ENCODE data around the gene A4GALT.

A4GALT gene

GRCh38 chr22:42648017-42648367 lies 72.7 kb downstream of the A4GALT start:
- Histone ChIP-seq H3K9me3 (ENCODE audit: control insufficient read depth, insufficient read depth, low read length) (no peaks in the 10 kb centered on the region), H3K36me3 (ENCODE audit: insufficient read depth, low read length) (no peaks in the 10 kb centered on the region), H3K9ac (ENCODE audit: low read depth, low read length) (no peak overlapping the region; the same call in 1 of the 2 replicates), H3K4me1 (ENCODE audit: insufficient read depth, low read length) (peaks cover 19% of the 10 kb centered on the region)

GRCh38 chr22:42646569-42647525 lies 73.8 kb downstream of the A4GALT start:
- Histone ChIP-seq H3K36me3 (ENCODE audit: insufficient read depth, low read length) (no peaks in the 10 kb centered on the region), H3K4me1 (ENCODE audit: insufficient read depth, low read length) (peaks cover 19% of the 10 kb centered on the region), H3K9ac (ENCODE audit: low read depth, low read length) (no peak overlapping the region), H3K9me3 (ENCODE audit: control insufficient read depth, insufficient read depth, low read length) (no peaks in the 10 kb centered on the region)

DNA sequence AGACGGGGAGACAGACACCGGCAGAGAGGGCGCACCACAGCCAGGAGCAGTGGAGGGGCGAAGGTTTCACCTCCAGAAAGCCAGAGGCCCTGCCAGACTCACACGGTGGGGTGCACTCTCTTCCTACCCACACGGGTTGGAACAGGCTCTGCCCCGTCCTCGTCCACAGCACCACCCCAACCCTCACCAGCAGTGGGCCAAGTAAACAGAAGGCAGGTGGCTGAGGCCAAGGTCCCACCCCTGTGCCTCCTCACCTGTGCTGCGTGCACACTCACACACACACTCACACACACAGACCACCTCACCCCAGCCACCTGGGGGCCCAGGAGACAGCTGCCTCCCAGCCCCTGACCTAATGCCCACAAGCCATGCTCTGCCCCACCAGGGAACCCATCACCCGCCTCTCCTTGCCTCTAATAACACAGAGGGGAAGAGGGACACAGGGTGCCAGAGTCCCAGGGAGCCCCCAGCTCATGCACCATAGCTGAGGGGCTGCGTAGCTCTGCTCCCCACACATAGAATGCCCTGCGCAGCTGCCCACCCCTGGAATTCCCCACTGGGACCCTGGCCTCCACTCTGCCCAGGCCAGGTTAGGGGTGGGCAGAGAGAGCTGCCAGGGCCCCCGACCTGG lies 74.6 kb downstream of the A4GALT start:
- H3K4me1 ChIP-seq (ENCODE audit: insufficient read depth, low read length), result peaks cover 19% of the 10 kb centered on the region
- H3K36me3 ChIP-seq (ENCODE audit: insufficient read depth, low read length), result no peaks in the 10 kb centered on the region
- H3K9ac ChIP-seq (ENCODE audit: low read depth, low read length), result no peak overlapping the region
- no peaks in the 10 kb centered on the region for H3K9me3 ChIP-seq (ENCODE audit: control insufficient read depth, insufficient read depth, low read length)

DNA sequence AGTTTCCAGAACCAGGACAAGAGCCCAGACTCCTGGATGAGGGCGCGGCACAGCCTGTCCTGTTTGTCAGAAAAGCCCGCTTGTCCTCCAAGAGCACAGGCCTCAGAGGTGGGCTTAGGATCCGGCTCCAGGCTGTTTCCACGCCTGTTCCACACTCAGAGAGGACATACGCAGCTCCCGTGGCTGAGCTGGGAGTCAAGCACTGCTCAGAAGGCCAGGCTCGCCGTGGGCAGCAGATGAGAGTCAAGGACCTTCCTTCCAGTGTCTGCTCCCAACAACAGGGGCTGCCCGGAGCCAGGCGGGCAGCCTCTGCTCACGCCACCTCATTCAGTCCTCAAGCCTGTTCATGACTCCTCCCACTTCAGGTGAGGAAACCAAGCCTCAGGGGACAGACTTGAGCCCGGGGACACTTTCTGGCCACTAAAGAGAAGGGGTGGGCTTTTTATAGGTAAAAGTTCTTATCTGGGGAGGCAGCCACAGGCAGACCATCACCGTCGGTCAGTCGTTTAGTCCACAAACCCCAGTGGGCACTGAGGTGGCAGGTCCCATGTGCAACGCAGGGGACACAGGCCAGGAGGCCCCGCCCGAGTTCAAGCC lies 75.2 kb downstream of the A4GALT start:
- Histone ChIP-seq H3K4me1 (ENCODE audit: insufficient read depth, low read length) (peaks cover 19% of the 10 kb centered on the region), H3K9ac (ENCODE audit: low read depth, low read length) (no peak overlapping the region)

DNA sequence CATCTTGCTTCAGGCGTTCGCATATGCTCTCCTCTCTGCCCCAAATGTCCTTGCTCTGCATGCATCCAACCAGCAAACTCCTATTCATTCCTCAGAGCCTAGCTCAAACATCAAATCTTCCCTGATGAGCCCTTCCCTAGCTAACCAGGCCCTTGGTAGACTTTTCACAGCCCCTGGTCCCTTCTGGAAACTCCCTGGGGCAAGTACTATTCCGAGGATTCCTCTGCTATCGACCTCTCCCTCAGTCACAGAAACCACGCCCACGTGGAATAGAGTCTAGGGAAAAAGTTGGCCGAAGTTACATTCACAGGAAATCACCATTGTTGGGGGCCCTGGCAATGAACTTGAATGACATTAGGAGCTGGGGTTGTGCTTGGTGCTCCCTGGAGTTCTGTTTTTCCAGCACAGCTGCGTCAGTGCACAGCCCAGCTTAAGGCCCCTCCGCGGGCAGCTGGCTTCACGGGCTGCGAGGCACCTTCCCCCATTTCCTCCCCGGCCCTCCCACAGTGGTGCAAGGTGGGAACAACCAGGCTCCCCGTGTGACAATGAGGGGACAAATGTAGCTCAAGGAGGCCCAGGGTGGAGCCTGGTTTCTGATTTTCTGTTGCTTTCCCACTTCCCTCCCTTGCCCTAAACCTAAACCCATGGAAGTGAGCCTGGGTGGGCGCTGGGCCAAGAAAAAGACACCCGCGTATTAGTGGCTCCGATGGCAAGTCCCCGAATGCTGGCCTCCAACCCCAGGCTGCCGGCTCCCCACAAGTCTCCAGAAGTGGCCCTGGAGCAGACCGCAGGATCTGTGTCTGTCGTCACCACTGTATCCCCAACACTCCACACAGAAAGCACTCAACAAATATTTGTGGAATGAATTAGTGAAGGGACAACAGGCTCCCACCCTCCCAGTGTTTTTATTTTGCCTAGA lies 76.0 kb downstream of the A4GALT start:
- H3K9me3 ChIP-seq (ENCODE audit: control insufficient read depth, insufficient read depth, low read length), result no peaks in the 10 kb centered on the region
- H3K36me3 ChIP-seq (ENCODE audit: insufficient read depth, low read length), result no peaks in the 10 kb centered on the region
- H3K4me1 ChIP-seq (ENCODE audit: insufficient read depth, low read length), result peaks cover 19% of the 10 kb centered on the region
- no peak overlapping the region for H3K9ac ChIP-seq (ENCODE audit: low read depth, low read length)

More for the DNA sequence above, 75.2 kb downstream of the A4GALT start:
- no peaks in the 10 kb centered on the region for H3K9me3 ChIP-seq (ENCODE audit: control insufficient read depth, insufficient read depth, low read length)
- H3K36me3 ChIP-seq (ENCODE audit: insufficient read depth, low read length), result no peaks in the 10 kb centered on the region

DNA sequence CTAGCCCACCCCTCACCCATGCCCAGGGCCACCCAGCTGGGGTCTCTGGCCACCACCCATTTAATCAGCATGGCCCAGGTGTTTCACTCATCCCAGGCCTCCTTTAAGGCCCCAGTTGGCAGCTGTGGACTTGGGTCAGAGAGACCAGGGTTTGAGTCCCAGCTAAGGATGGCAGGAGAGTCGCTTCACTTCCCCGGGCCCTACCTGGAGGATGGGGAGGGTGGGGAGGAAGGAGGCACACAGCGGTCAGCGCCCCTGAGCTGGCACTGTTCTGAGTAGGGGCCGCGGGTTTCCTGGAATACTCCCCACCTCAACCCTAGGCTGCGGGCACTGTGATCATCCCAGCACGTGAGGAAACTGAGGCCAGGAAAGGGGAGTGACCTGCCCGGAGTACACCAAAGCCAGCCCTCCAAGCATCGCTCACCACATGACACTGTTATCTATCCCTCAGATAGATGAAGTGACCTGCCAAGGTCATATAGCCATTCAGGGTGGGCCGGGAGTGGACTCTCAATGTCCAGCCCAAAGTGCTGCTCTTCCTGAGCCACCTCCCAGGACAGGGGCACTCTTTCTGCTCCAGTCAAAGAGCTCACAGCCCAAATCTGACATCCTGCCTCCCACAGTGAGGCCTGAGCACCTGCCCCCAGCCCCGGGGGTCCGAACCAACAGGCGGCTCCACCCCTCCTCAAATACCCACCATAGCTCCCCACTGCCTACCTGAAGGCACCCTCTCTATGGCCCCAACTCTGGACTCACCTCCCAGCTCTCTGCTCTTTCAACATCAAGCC lies 76.8 kb downstream of the A4GALT start:
- Histone ChIP-seq H3K9ac (ENCODE audit: low read depth, low read length) (no peak overlapping the region), H3K36me3 (ENCODE audit: insufficient read depth, low read length) (no peaks in the 10 kb centered on the region), H3K9me3 (ENCODE audit: control insufficient read depth, insufficient read depth, low read length) (no peaks in the 10 kb centered on the region), H3K4me1 (ENCODE audit: insufficient read depth, low read length) (peaks cover 19% of the 10 kb centered on the region)

GRCh38 chr22:42642806-42643633 lies 77.7 kb downstream of the A4GALT start:
- Histone ChIP-seq H3K9ac (ENCODE audit: low read depth, low read length) (no peak overlapping the region), H3K36me3 (ENCODE audit: insufficient read depth, low read length) (no peaks in the 10 kb centered on the region), H3K9me3 (ENCODE audit: control insufficient read depth, insufficient read depth, low read length) (no peaks in the 10 kb centered on the region), H3K4me1 (ENCODE audit: insufficient read depth, low read length) (peaks cover 19% of the 10 kb centered on the region)

Data from ES-I3 (cell line).